GM19239 (cell line): ENCODE measurements around the gene DCTN5.

ENCODE experiments used
- DNase-seq: peaks from one replicate; pipeline ENCODE4 v3.0.0; 2011; ENCODE audit warnings: low spot score; ENCODE audit not compliant: insufficient read length
- FAIRE-seq: peaks from 2 replicates; lab custom pipeline; 2011; peaks lifted over from hg19 to GRCh38; lab: Jason Lieb, UNC

The DCTN5 gene

DNA sequence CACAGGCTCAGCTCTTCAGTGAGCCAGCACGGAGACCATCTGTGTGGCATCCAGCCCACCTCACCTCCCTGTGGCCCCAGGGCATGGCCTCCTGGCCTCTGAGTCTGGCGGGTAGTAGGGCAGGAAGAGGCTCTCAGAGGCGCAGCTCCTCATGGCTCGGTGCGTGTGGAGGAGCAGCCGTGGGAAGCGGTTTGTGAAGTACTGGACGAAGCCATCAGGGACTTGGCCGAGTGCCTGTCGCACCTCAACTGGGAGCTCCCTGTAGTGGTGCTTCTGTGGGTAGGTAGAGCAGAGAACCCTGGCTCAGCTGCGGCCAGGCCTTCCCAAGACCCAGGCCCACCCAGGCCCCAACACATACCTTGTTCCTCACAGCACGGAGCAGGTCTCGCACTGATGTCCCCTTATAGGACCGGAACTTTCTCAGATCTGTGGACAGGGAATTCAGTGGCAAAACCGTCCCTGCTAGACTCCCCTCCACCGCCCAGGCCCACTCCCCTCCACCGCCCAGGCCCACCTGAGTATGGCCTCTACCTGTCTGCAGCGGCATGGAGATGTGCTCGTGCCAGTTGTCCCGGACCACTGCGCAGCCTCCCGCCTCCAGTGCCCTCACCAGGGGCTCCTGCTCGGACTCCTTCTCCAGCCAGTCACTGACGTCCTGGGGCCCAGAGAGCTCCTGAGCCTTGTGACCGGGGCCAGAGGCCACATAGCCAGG lies 49.7 kb downstream of the DCTN5 start:
- DNase-seq, result no peak

DNA sequence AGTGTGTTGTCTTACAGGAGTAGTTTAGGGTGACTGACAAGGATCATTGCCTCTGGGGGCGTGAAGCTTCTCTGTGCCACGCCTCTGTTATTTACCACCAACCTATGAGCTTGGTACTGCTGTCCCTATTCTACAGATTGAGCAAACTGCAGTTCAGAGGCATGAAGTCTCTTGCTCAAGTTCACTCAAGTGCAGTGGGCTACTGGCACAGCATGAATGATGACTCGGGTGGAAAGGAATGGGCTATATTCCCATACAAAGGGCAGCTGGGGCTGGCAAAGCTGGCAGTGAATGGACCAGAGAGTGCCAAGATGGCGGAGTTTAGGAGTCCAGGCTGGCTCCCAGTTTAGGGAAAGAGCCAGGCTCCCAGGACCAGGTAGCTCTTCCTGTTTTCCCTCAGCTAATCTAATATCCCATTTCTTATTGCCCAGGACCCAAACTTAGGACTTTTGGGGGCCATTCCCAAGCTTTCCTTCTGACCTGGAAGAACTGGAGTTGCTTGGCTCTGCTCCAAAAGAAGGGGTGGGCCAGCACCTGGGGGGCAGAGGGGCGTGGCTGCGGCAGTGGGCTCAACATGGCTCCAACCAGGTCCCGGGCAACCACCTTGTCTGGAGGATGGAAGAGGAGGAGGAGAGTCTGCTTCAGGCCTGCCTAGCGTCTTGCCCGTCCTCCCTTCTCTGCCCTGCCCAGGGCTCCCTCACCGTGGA lies 50.4 kb downstream of the DCTN5 start:
- FAIRE-seq (no peak), DNase-seq (no peak)

More for the DNA sequence above, 49.7 kb downstream of the DCTN5 start:
- no peak for FAIRE-seq

DNA sequence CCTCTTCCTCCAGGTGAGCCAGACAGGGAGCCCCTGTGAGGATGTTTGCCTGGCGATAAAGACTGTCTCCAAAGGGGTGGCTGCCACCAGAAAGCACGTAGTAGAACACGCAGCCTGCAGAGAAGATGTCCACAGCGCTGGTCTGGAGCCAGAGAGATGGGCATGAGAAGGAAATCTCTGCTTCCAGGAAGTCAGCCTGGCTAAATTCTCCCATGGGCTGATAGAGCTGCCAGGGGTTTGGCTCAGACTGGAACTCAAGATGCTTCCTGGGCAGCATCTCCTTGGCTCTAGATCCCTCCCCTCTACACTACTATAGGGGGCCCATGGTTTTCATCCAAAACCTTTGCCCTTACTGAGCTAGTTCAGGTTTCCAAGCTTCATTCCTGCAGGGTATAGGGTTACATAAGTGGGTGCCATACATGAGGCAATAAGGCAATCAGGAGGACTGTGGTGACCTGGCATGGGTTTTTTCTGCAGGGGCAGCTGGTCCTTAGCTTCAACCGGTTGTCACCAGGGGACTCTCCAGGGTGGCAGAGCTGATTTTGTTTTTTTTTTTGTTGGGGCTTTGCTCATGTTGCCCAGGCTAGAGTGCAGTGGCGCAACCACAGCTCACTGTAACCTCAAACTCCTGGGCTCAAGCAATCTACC lies 51.0 kb downstream of the DCTN5 start:
- DNase-seq, result no peak
- no peak for FAIRE-seq

DNA sequence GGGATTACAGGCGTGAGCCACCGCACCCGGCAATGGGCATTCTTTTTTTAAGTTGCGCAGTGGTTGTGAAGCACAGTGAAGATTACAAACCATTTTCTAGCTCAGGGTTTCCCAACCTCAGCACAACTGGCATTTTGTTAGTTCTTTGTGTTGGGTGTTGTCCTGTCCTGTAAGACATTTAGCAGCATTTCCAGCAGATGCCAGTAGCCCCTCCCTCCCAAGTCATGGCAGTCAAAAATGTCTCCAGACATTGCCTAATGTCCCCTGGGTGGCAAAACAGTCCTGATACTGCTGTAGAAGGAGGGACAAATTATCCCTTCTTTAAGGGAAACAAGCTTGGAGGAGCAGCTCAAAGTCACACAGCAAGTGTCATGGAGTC lies 53.0 kb downstream of the DCTN5 start:
- FAIRE-seq, result no peak
- DNase-seq, result no peak

- FAIRE-seq (no peak), DNase-seq (peak; percentile 36)
Observed at GRCh38 chr16:23694644-23695373, 53.5 kb downstream of the DCTN5 start.

DNA sequence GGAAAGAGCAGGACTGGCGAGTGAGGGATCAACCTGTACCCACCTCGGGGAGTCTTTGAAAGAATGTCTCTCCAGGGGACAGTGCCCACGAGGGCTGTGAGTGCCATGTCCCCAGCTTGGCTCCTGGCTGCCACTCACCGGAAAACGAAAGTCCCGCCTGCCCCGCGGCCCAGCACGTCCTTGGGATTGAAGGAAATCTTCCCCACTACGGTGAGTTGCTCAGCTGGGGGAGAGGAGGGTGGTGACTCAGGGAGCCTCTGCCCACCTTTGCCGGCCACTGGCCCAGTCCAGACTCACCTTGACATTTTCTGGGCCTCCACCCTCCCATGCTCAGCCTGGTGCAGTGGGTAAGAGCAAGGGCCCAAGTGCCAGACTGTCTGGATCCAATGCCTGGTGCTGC lies 54.5 kb downstream of the DCTN5 start:
- FAIRE-seq (no peak), DNase-seq (no peak)

- FAIRE-seq (no peak), DNase-seq (no peak)
Observed at GRCh38 chr16:23699100-23699499, 57.8 kb downstream of the DCTN5 start.

GRCh38 chr16:23700093-23700492 lies 58.8 kb downstream of the DCTN5 start:
- FAIRE-seq (no peak), DNase-seq (no peak)

GRCh38 chr16:23700509-23700908 lies 59.2 kb downstream of the DCTN5 start:
- no peak for DNase-seq
- no peak for FAIRE-seq

DNA sequence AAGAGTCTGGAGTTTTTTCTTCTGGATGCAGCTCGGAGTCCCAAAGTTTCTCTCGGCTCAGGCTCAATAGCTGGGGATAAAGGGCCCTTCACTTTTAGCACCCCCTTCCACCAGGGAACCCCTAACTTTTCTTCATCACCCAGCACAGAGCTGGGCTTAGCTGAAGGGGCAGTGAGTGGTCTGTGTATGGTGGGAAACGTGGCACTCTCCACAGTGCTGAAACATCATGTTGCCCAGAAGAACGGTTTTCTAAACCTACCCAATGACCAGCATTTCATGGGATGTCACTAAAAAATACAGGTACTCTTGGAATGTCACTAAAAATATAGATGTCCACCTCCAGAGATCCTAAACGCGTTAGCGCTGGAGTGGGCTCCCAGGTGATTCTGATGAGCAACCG lies 59.8 kb downstream of the DCTN5 start:
- FAIRE-seq, result no peak
- no peak for DNase-seq

DNA sequence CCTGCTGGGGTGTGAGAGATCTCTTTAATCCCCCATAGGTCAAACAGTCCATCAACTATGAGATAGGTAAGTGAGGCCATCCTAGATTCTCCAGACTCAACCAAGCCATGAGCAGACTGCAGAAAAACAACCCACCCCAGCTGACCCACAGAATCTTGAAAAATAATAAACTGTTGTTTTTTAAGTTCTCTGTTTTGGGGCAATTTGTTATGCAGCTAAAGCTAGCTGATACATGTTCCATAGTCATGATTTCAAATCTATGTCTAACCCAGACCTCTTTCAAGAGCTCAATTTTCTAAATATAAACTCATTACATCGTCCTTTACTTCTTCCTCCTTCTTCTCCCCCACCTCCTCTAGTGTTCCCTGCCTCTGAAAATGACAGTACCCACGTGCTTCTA lies 61.7 kb downstream of the DCTN5 start:
- FAIRE-seq (no peak), DNase-seq (no peak)

- no peak for DNase-seq
Observed at GRCh38 chr16:23704772-23705516, 63.7 kb downstream of the DCTN5 start.

GRCh38 chr16:23705517-23705902 lies 64.2 kb downstream of the DCTN5 start:
- DNase-seq, result no peak
- FAIRE-seq, result no peak

More at GRCh38 chr16:23704772-23705516, 63.7 kb downstream of the DCTN5 start:
- FAIRE-seq, result no peak

GRCh38 chr16:23706439-23706838 lies 65.2 kb downstream of the DCTN5 start:
- no peak for FAIRE-seq
- no peak for DNase-seq

- DNase-seq, result no peak
- FAIRE-seq, result no peak
Observed at GRCh38 chr16:23709536-23709935, 68.3 kb downstream of the DCTN5 start.

DNA sequence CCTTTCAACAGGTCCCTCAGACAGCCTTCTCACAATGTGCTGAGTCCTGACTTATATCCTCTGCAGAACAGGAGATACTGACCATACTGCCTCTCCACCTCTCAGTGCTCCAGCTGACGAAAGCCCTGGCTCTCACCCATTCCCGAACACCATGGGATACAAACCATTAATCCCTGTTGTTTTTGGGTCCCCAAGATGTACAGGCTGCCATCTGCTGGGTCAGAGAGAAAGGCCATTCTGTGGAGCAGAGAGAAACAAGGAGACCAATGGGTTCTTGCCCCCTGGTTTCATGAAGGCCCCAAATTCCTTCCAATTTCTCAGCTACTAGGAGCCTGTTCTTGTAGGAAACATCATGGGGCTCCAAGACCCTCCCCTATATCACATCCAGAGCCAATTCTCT lies 68.7 kb downstream of the DCTN5 start:
- FAIRE-seq (no peak), DNase-seq (no peak)

DNA sequence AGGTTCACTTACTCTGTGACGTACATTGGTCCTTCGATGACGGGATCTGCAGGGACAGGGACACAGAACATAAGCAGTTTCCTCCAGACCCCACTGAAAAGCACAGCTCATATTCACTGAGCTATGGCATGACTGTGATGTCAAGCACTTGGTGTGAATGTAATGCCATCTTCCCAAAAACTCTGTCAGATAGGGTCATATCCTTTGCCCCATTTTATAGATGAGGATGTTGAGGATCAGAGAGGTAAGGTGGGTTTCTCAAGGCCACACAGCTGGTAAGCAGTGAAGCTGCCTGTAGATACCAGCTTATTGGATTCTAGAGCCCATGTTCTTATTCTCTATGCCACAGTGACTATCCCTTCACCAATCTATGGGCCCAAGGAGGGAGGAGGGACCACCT lies 69.2 kb downstream of the DCTN5 start:
- DNase-seq, result no peak
- no peak for FAIRE-seq

DNA sequence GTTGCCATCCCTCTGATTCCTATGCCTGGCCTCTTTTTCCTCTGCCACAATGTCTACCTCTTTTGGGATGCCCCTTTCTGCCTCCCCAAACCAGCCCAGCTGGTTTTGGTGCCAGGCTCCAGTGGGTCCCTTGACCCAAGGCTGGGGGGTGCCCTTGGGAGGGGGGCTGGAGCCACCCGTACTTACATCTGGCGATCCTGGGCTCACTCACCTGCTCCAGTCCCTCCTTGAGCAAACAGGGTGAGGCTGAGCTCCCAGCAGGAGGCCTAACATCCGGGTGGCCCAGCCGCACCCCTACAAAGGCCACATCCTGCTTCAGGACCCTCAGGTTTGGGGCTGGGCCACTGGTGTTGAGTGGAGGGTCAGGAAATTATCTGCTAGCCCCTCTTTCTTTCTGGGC lies 70.5 kb downstream of the DCTN5 start:
- FAIRE-seq, result no peak
- no peak for DNase-seq

DNA sequence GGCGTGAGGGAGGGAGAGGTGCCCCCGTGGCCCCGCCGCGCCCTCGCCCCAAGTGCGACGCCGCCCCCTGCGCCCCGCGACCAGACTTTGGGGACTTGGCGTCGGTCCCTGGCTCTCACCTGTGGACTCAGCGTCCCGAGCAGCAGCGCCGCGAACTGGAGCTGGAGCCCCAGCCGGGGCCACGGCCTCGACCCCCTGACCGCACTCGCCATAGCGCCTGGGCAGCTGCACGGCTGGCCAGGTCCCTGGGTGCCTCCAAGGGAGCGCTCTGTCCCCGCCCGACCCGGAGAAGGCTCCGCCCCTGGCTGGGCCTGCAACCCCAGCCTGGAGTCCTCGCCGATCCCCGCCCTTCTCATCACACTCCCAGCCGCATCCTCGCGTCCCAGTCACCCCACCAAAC lies 71.7 kb downstream of the DCTN5 start, which contains the start of gene ERN2:
Gene ERN2 (minus strand): TSS at position 247 of the 400 bp plus-strand sequence. CDS start 35 bp downstream, at position 212.
- FAIRE-seq (no peak), DNase-seq (no peak)

- FAIRE-seq (no peak), DNase-seq (no peak)
Observed at GRCh38 chr16:23716484-23716883, 75.2 kb downstream of the DCTN5 start.
